ENCODE measurements around the gene ZSWIM7.
"Not testable (repeated sequence)": the region's sequence is repeated elsewhere in the genome, so short reads cannot be mapped to it uniquely, and the experiment has no call there.

Gene ZSWIM7

DNA sequence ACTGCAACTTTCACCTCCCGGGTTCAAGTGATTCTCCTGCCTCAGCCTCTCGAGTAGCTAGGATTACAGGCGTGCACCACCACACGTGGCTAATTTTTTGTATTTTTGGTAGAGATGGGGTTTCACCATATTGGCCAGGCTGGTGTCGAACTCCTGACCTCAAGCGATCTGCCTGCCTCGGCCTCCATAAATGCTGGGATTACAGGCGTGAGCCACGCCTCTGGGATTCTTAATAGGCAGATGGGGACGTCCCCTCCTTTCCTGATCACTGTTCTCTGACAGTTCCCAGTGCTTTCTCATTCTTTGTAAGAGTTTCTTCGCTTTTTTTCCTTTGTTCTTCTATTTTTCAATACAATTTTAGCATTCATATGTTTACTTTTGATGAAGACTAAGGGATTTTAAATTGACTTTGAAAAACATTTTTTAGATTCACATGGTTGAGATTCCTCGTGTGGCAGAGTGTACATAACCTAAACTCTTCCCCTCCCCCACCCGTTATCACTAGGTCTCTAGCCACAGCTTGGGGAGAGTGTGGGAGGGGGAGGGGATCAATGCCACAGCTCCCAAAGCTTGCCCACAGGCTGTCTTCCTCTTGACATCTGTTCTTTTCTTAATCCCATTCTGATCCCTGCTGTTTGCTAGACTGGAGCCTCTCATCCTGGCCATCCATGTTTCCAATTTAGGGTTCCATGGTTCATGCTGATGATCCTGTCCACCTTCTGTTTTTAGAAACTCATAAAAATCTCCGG lies 43.5 kb downstream of the ZSWIM7 start:
- peak; percentile 83 for DNase-seq

- no peak for DNase-seq
Observed at GRCh38 chr17:15954222-15954621, 45.3 kb downstream of the ZSWIM7 start.

DNA sequence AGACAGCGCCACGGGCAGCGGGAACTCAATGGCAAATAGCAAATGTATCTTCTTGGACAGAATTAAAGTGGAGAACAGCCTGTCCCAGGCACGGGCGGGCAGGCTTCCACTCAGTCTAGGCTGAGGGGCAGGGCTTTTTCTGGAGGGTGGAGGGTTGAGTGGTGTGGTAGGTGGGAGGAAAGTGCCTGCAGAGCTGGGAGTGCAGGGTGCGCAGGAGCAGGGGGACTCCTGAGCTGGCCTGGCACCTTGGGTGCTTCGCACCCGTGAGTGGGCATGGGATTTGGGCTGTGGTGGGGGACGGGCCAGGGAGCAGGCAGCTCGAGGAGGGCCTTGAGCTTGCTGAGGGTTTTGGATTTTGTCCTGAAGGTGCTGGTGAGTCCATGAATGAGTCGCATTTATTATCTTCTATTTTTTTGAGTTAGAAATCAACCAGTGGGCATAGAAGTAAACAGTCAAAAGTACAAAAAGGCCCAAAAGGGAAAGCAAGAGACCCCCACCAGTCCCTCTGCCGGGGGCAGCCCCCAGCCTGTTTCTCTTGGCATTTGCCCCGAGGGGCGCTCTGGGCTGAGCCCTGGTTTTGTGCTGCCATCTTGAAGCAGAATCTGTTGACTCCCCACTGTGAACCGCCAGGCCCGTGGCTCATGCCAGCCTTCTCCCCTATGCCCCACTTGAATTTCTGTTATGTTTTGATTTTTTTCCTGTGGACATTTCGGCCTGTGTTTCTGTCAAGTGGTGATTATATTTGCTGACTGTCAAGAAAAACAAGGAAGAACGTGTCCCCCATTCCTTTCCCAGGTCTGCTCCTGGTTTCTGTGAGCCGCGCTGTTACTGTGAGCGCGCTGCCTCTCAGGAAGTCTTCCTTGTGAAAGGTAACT lies 46.4 kb downstream of the ZSWIM7 start:
- no peak for DNase-seq

- peak; percentile 16 for DNase-seq
Observed at GRCh38 chr17:15952048-15952532, 47.4 kb downstream of the ZSWIM7 start.

GRCh38 chr17:15951368-15952047 lies 48.0 kb downstream of the ZSWIM7 start:
- no peak for DNase-seq

- DNase-seq: no peak
Observed at GRCh38 chr17:15947976-15948752, 51.3 kb downstream of the ZSWIM7 start.

DNA sequence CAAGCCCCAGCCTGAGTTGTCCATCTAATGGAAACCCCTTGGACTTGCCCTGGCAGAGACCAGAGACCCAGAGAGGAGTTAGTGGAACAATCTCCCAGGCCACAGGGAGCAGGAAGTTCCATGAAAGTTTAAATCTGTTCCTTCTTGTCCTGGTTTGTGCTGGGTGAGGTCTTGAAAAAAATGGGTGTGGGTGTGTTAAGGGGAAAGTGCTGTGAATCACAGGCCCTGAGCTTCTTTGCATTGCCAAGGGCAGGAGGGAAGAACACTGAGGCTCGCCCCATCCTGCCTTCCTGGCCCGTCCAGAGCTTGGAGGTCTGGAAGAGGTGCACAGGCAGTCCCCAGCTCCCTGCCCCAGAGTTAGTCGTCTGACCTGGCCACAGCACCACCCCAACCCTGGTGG lies 52.2 kb downstream of the ZSWIM7 start:
- no peak for DNase-seq

DNA sequence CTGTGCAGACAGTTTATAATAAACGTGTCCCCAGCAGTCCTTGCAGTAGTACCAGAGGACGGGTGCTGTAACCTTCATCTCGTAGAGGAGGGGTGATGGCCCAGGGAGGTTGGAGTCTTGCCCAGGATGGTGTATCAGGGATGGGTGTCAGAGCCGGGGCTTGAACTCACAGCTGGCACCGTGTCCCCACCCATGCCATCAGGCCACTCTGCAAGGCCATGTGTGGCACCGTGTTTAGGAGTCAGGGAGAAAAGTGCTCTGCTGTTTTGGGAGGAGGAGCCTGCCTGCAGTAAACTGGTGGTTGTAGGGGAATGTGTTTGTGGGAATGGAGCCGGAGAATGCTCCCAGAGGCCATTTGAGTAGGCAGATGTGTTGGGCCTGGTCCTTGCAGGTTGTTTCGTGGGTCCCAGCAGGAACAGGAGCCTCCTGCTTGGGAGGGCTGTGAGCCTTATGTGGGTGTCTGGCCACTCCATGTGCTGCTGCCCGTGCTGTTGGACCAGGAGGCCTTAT lies 52.8 kb downstream of the ZSWIM7 start:
- peak; percentile 71 for DNase-seq

DNA sequence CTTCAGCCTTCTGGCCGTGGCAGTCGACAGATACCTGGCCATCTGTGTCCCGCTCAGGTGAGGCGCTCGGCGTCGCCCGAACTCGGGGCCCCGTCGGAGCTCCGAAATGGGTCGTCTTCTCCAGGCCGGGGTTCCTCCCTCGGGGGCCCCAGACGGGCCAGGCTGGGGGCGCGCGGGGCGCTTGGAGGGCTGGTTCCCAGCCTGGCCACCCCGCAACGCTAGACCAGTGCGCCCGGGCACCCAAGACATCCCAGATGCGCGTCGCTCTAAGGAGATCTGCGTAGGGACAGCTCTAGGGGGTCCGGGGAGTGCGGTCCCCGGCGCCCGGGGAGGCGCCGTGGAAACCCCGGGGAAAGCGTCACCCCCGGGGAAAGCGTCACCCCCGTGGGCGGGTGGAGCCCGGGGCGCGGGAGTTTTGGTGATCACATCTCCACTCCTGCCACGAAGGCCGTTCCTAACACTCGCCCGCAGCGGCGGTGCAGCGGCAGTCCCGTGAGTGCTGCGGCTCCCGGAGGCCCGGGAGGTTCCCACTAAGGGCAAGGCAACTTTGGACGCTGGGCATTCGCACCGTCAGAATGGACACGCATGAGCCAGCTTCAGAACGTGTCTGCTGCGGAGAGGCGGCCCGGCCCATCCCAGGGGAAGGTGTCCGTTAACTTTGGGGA lies 53.8 kb downstream of the ZSWIM7 start:
- peak; percentile 30 for DNase-seq

GRCh38 chr17:15944759-15945526 lies 54.6 kb downstream of the ZSWIM7 start, which contains the start of gene ADORA2B:
Gene ADORA2B (plus strand): TSS chr17:15945130. CDS start chr17:15945249, 119 bp downstream.
- DNase-seq: peak; percentile 77

- no peak for DNase-seq
Observed at GRCh38 chr17:15943971-15944758, 55.3 kb downstream of the ZSWIM7 start.

- DNase-seq: no peak
Observed at GRCh38 chr17:15942207-15942833, 57.2 kb downstream of the ZSWIM7 start.

GRCh38 chr17:15941781-15942180 lies 57.7 kb downstream of the ZSWIM7 start:
- DNase-seq: no peak

DNA sequence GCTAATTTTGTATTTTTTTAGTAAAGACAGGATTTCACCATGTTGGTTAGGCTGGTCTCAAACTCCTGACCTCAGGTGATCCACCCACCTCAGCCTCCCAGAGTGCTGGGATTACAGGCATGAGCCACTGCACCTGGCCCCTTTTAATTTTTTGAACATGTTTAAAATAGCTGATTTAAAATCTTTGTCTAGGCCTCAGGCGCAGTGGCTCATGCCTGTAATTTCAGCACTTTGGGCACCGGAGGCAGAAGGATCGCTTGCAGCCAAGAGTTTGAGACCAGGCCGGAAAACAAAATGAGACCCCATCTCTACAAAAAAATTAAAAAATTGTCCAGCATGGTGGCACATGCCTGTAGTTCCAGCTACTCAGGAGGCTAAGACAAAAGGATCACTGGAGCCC lies 63.0 kb downstream of the ZSWIM7 start:
- DNase-seq: not testable (repeated sequence)

DNA sequence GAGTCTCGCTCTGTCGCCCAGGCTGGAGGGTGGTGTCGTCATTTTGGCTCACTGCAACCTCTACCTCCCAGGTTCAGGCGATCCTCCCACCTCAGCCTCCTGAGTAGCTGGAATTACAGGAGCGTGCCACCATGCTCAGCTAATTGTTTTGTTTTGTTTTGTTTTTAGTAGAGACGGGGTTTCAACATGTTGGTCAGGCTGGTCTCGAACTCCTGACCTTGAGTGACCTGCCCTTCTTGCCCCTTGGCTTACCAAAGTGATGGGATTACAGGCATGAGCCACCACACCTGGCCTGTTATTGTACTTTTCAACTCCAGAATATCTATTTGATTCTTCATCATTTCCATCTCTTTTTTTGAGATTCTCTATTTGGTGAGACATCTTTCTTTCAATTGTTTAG lies 63.6 kb downstream of the ZSWIM7 start:
- DNase-seq: no peak

DNA sequence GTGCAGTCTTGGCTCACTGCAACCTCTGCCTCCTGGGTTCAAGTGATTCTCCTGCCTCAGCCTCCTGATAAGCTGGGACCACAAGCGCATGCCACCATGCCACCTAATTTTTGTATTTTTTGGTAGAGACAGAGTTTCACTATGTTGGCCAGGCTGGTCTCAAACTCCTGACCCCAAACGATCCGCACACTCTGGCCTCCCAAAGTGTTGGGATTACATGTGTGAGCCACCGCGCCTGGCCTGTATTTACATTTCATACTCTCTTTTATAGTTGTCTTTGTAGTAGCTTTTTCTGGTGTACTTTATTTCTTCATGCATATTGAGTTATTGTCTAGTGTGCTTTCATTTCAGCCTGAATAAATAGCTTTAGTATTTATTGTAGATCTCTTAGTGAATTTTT lies 64.6 kb downstream of the ZSWIM7 start:
- no peak for DNase-seq

GRCh38 chr17:15931394-15931793 lies 68.1 kb downstream of the ZSWIM7 start:
- DNase-seq: no peak

DNA sequence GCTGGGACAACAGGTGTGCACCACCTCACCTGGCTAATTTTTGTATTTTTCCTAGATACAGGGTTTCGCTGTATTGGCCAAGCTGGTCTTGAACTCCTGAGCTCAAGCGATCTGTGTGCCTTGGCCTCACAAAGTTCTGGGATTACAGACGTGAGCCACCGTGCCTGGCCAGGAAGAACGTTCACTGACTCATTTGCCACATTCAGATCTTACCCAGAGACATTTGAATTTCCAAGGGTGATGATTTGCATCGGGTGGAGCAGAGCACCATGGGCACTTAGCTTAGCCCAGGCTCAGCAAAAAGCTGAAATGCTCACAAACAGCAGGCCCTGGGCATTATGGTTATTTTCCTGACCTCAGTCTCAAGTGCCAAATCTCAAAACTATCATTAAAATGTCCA lies 69.1 kb downstream of the ZSWIM7 start:
- no peak for DNase-seq

DNA sequence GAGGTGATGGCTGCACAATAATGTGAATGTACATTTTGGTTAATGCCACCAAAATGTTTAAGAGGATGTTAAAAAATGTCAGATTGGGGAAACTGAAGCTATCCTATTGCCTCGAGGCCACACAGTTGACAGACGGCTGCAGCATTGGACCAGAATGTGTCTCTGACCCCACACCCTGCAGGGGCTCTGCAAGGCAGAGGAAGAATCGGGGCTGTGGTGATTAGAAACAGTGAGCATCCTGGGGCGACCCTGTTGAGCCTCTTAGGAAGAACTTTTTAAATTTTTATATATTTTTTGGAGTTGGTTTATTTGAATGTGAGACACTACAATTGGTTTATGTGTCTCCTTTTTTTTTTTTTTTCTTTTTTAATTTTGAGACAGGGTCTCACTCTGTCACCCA lies 69.6 kb downstream of the ZSWIM7 start:
- no peak for DNase-seq
